HepG2 (cell line): ENCODE measurements around the gene PLA2G4A. TPM values are rescaled to one million over a fixed set of nuclear protein-coding genes. Genes with fewer than 3 reads are reported as not detected.

ENCODE experiments used
- ATAD3A ChIP-seq: sonication (generic); formaldehyde crosslinking; IDR thresholded peaks from 2 replicates; pipeline ENCODE4 v1.4.0; 2020; ENCODE audit warnings: missing genetic modification reagents
- MAF1 ChIP-seq: sonication (generic); formaldehyde crosslinking; IDR thresholded peaks from 2 replicates; pipeline ENCODE4 v1.5.0; 2020; ENCODE audit warnings: missing genetic modification reagents, borderline replicate concordance
- PTBP1 ChIP-seq: fragments of 200-400 bp; formaldehyde crosslinking; IDR thresholded peaks from 2 replicates; pipeline ENCODE4 v1.6.1; 2018; ENCODE audit warnings: low read length, low read depth; ENCODE audit not compliant: poor library complexity, severe bottlenecking
- U2AF1 ChIP-seq: fragments of 200-400 bp; formaldehyde crosslinking; optimal IDR thresholded peaks from 2 replicates; pipeline ENCODE3; 2017; ENCODE audit warnings: mild to moderate bottlenecking, low read depth, low read length
- ZNF768 ChIP-seq: sonication (generic); formaldehyde crosslinking; IDR thresholded peaks from 2 replicates; pipeline ENCODE4 v1.4.0; 2020; ENCODE audit warnings: missing genetic modification reagents
- ZNF83 ChIP-seq: sonication (generic); formaldehyde crosslinking; IDR thresholded peaks from 2 replicates; pipeline ENCODE4 v1.4.0; 2020; ENCODE audit warnings: missing genetic modification reagents, mild to moderate bottlenecking, borderline replicate concordance
- polyA plus RNA-seq, 8 experiments: library from polyadenylated mRNA; depleted of rRNA in 3 of 8; stranded (reverse) in 7 of 8; unstranded in 1 of 8; fragments of >200 nt; fragmentation: Illumina TruSeq in 4 of 8; extraction: Trizol in 4 of 8; gene quantifications; 2 replicates each; pipeline versions ENCODE4 v1.2.1 to v1.2.3, GENCODE V29; 2011 to 2016; ENCODE audit warnings: low read depth in 4 of 8, missing spikeins in 1 of 8, mixed read lengths in 1 of 8; ENCODE audit not compliant: insufficient read depth in 1 of 8
- total RNA-seq, 5 experiments: library from RNA; depleted of rRNA; stranded (reverse); fragments of >200 nt; fragmentation: Illumina TruSeq; extraction: Trizol; gene quantifications; 2 replicates each; pipeline ENCODE4 v1.2.3, GENCODE V29; 2016; ENCODE audit warnings: low read depth in 1 of 5
- TF ChIP-seq, protein P1 (sequence below): sonication (generic); formaldehyde crosslinking; IDR thresholded peaks from 2 replicates; pipeline ENCODE4 v1.4.0; 2020; ENCODE audit warnings: mild to moderate bottlenecking, missing genetic modification reagents
- TF ChIP-seq, protein P2 (sequence below): sonication (generic); formaldehyde crosslinking; IDR thresholded peaks from 2 replicates; pipeline ENCODE4 v1.8.0; 2022; ENCODE audit warnings: mild to moderate bottlenecking, missing genetic modification reagents; ENCODE audit not compliant: insufficient replicate concordance
- TF ChIP-seq, protein P3 (sequence below): sonication (generic); formaldehyde crosslinking; IDR thresholded peaks from 2 replicates; pipeline ENCODE4 v1.8.0; 2022; ENCODE audit warnings: missing genetic modification reagents, mild to moderate bottlenecking, moderate library complexity, borderline replicate concordance
- TF ChIP-seq, protein P4 (sequence below): IDR thresholded peaks from 2 replicates; pipeline ENCODE4 v1.6.1; 2018; ENCODE audit warnings: missing genetic modification reagents, mild to moderate bottlenecking, missing compliant biosample characterization

Gene PLA2G4A
- total and polyA plus RNA-seq, 2 of the 13 experiments (the other 11 are each of a cell fraction or from before 2014, with no cell fraction given), result not detected

DNA sequence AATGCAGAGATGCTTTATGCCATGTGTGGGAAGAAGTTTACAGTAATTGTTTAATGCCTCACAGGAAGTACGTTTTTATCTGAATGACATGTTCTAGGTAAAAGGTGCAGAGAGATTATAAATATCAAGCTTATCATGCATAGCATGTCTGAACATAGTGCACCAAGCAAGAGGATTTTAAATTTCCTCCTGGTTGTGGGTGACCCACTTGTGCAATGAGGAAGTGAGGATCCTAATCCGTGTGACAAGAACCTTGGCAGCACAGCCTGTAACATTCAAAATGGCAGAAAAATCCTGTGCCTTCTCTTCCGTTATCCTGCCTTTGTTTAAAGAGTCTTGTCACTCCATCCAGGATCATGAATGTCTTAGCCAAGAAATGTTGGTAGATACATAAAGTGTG is 75.6 kb downstream of the PLA2G4A start (continued):
- TF ChIP-seq, protein P1, sequence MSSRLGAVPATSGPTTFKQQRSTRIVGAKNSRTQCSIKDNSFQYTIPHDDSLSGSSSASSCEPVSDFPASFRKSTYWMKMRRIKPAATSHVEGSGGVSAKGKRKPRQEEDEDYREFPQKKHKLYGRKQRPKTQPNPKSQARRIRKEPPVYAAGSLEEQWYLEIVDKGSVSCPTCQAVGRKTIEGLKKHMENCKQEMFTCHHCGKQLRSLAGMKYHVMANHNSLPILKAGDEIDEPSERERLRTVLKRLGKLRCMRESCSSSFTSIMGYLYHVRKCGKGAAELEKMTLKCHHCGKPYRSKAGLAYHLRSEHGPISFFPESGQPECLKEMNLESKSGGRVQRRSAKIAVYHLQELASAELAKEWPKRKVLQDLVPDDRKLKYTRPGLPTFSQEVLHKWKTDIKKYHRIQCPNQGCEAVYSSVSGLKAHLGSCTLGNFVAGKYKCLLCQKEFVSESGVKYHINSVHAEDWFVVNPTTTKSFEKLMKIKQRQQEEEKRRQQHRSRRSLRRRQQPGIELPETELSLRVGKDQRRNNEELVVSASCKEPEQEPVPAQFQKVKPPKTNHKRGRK (CRISPR knock-in tag), result no peak
- TF ChIP-seq, protein P2, sequence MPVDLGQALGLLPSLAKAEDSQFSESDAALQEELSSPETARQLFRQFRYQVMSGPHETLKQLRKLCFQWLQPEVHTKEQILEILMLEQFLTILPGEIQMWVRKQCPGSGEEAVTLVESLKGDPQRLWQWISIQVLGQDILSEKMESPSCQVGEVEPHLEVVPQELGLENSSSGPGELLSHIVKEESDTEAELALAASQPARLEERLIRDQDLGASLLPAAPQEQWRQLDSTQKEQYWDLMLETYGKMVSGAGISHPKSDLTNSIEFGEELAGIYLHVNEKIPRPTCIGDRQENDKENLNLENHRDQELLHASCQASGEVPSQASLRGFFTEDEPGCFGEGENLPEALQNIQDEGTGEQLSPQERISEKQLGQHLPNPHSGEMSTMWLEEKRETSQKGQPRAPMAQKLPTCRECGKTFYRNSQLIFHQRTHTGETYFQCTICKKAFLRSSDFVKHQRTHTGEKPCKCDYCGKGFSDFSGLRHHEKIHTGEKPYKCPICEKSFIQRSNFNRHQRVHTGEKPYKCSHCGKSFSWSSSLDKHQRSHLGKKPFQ (CRISPR knock-in tag), result no peak
- TF ChIP-seq ZNF83 (CRISPR knock-in tag) (no peak), PTBP1 (no peak), ZNF768 (CRISPR knock-in tag) (no peak), MAF1 (CRISPR knock-in tag) (no peak), ATAD3A (CRISPR knock-in tag) (no peak), U2AF1 (no peak)
- TF ChIP-seq, protein P3, sequence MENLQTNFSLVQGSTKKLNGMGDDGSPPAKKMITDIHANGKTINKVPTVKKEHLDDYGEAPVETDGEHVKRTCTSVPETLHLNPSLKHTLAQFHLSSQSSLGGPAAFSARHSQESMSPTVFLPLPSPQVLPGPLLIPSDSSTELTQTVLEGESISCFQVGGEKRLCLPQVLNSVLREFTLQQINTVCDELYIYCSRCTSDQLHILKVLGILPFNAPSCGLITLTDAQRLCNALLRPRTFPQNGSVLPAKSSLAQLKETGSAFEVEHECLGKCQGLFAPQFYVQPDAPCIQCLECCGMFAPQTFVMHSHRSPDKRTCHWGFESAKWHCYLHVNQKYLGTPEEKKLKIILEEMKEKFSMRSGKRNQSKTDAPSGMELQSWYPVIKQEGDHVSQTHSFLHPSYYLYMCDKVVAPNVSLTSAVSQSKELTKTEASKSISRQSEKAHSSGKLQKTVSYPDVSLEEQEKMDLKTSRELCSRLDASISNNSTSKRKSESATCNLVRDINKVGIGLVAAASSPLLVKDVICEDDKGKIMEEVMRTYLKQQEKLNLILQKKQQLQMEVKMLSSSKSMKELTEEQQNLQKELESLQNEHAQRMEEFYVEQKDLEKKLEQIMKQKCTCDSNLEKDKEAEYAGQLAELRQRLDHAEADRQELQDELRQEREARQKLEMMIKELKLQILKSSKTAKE, result no peak
- TF ChIP-seq, protein P4, sequence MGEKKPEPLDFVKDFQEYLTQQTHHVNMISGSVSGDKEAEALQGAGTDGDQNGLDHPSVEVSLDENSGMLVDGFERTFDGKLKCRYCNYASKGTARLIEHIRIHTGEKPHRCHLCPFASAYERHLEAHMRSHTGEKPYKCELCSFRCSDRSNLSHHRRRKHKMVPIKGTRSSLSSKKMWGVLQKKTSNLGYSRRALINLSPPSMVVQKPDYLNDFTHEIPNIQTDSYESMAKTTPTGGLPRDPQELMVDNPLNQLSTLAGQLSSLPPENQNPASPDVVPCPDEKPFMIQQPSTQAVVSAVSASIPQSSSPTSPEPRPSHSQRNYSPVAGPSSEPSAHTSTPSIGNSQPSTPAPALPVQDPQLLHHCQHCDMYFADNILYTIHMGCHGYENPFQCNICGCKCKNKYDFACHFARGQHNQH (CRISPR knock-in tag), result no peak
